Kidney tubule cell (primary cell): ENCODE measurements around the gene IFNAR2.

Experiments
- DNase-seq: peaks from one replicate; pipeline ENCODE4 v3.0.0-alpha.2; 2018; ENCODE audit warnings: low spot score

The IFNAR2 gene

DNA sequence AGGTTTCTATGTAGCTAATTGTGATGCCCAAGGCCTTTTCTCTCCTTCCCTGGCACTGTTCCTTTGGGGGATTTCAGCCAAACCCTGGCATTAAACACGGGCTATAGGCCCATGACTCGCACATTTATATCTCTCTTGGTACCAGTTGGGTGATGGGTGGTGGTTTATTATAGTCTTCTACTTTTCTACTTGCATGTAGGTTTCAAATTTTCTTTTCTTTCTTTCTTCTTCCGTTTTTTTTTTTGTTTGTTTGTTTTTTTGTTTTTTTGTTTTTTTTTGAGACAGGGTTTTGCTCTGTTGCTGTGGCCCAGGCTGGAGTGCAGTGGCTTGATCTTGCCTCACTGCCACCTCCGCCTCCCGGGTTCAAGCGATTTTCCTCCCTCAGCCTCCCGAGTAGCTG is 37.5 kb downstream of the IFNAR2 start:
- no peak for DNase-seq

DNA sequence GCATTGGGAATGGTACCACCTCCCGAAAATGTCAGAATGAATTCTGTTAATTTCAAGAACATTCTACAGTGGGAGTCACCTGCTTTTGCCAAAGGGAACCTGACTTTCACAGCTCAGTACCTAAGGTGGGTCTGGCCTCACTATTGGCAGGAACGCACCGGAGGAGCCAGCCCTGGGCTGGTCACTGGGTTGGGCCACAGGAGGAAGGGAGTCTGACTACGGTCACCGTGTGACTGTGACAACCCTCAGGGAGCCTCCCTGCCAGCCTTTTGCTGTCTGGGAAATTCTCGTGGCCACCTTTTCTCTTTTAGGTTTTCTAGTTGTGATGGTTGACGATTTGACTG is 38.6 kb downstream of the IFNAR2 start:
- DNase-seq = peak; percentile 16

DNA sequence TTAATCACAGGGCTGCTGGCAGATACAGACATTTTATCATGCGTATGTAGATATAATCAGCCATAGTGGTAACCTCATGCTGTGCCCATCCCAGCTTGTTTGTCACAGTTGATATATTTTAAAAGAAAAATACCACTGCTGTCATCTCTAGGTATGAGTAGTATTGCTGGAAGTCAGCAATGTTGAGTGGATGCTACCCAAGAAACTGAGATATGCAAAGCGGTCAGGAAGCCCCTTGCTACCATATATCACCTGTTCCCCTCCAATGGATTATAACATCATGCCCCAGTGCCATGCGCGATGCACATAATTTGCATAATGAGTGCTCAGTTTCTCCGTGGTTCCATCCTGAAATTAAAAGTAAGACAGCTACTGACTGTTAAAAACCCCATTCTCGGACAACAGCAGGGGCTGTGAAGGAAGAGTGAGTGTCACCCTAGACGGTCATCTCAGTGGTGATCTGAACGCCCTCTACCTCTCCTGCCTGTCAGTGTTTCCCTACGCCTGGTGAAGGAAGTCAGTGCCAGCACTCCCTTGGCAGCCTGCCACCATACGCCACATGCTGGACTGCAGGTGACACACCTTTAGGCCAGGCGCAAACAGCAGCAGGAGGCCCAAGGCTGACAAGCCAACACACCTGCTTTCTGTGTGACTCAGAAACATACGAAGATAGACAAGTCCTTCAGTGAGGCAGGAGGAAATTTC is 39.2 kb downstream of the IFNAR2 start:
- peak; percentile 96 for DNase-seq

GRCh38 chr21:33270986-33271385 is 41.2 kb downstream of the IFNAR2 start:
- DNase-seq = no peak

DNA sequence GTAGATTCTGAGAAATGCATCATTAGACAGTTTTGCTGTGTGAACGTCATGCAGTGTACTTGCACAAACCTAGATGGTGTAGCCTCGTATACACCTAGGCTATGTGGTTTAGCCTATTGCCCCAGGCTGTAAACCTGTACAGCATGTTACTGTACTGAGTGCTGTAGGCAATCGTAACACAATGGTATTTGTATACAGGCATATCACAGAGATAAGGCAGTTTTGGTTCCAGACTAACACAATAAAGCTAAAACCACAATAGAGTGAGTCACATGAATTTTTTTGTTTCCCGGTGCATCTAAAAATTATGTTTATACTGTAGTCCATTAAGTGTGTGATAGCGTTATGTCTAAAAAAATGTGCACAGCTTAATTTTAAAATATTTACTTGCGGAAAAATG is 43.3 kb downstream of the IFNAR2 start:
- no peak for DNase-seq

GRCh38 chr21:33278721-33279120 is 49.0 kb downstream of the IFNAR2 start:
- no peak for DNase-seq

DNA sequence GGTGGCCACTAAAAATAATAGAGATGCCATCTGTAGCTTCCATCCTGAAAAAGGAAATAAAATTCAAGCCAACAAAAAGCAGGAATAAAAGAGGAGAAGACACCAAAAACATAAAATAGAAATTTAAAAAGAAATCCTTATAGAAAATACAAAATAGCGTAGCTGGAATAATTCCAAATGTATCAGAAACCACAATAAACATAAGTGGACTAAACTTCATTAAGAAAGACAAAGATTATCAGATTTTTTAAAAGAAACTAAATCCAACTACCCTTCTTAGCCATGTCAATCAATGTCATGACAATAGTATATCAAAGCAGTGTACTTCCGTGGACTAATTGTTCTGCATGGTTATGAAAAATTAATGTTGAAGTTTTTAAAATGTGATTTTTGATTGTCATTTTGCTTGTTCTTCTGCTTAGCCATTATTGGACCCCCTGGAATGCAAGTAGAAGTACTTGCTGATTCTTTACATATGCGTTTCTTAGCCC is 49.6 kb downstream of the IFNAR2 start:
- no peak for DNase-seq
